CD4-positive, CD25-positive, alpha-beta regulatory T cell (primary cell): Measurements from ENCODE around the gene ELMO1. TPM values are rescaled to one million over a fixed set of nuclear protein-coding genes. Genes with fewer than 3 reads are reported as not detected.
A peak's percentile ranks its signal among the peaks of the same experiment; 100 is the strongest.

ENCODE experiments used
- ATAC-seq, 2 donors: fragments of 150-1000 bp; cut with Tn5 transposase; one replicate each; pipeline ENCODE4 v1.10.0; 2021; ENCODE audit warnings: low read depth in 2 of 2, moderate number of reproducible peaks in 2 of 2, moderate library complexity in 1 of 2
- DNase-seq, 3 donors: peaks; one replicate each; pipeline versions ENCODE4 v3.0.0 to v3.0.0-alpha.2; 2012 to 2022; ENCODE audit warnings: mixed read lengths in 1 of 3
- H3K27ac ChIP-seq: one replicate; pipeline ENCODE4 v1.7.0; 2013; ENCODE audit warnings: mild to moderate bottlenecking, low read length; ENCODE audit not compliant: insufficient read depth, poor library complexity, severe bottlenecking
- H3K27me3 ChIP-seq: one replicate; pipeline ENCODE4 v1.7.0; 2013; ENCODE audit warnings: low read length; ENCODE audit not compliant: control insufficient read depth, insufficient read depth
- H3K36me3 ChIP-seq: one replicate; pipeline ENCODE4 v1.7.0; 2013; ENCODE audit warnings: mild to moderate bottlenecking, low read length, moderate library complexity; ENCODE audit not compliant: control insufficient read depth, insufficient read depth
- H3K4me1 ChIP-seq: 2 replicates; pipeline ENCODE4 v1.7.0; 2013; ENCODE audit warnings: mild to moderate bottlenecking, low read length; ENCODE audit not compliant: insufficient read depth, control insufficient read depth, poor library complexity, severe bottlenecking
- H3K4me3 ChIP-seq: one replicate; pipeline ENCODE4 v1.7.0; 2013; ENCODE audit warnings: low read depth, mild to moderate bottlenecking, low read length, moderate library complexity
- H3K9me3 ChIP-seq, 2 experiments: 1 replicate in 1 of 2; 2 replicates in 1 of 2; pipeline ENCODE4 v1.7.0; 2013; ENCODE audit warnings: low read length in 2 of 2, mild to moderate bottlenecking in 1 of 2, moderate library complexity in 1 of 2; ENCODE audit not compliant: control insufficient read depth in 2 of 2
- H3K27ac Mint-ChIP-seq, 3 donors: one replicate each; pipeline ENCODE4 v1.8.0; 2020 to 2022; ENCODE audit warnings: mild to moderate bottlenecking in 3 of 3, mixed read lengths in 3 of 3, moderate library complexity in 2 of 3
- H3K27me3 Mint-ChIP-seq: one replicate; pipeline ENCODE4 v1.8.0; 2022; ENCODE audit warnings: mild to moderate bottlenecking, mixed read lengths
- H3K36me3 Mint-ChIP-seq: one replicate; pipeline ENCODE4 v1.8.0; 2020; ENCODE audit warnings: mixed read lengths
- H3K4me1 Mint-ChIP-seq, 4 donors: one replicate each; pipeline ENCODE4 v1.8.0; 2020 to 2022; ENCODE audit warnings: mixed read lengths in 4 of 4, mild to moderate bottlenecking in 1 of 4
- H3K4me3 Mint-ChIP-seq, 4 donors: one replicate each; pipeline ENCODE4 v1.8.0; 2020 to 2022; ENCODE audit warnings: mild to moderate bottlenecking in 4 of 4, mixed read lengths in 4 of 4, moderate library complexity in 3 of 4
- H3K9me3 Mint-ChIP-seq, 7 donors: one replicate each; pipeline ENCODE4 v1.8.0; 2020 to 2022; ENCODE audit warnings: mixed read lengths in 7 of 7, mild to moderate bottlenecking in 3 of 7, moderate library complexity in 2 of 7
- polyA plus RNA-seq, 4 donors: library from polyadenylated mRNA; unstranded; fragments of 300-500 nt; fragmentation: Illumina TruSeq; gene quantifications; one replicate each; pipeline ENCODE4 v1.2.3, GENCODE V29; 2021
- total RNA-seq: library from RNA; stranded (reverse); gene quantifications from one replicate; pipeline ENCODE4 v1.2.3, GENCODE V29; 2022

The ELMO1 gene
- total and polyA plus RNA-seq, 5 donors from 2014 or later = 39.5 to 162 (median 53.5) TPM

GRCh38 chr7:37481154-37481553, 32.5 kb upstream of the ELMO1 start:
- no peaks in the 10 kb centered on the region for H3K9me3 ChIP-seq
- H3K27ac ChIP-seq = no peak overlapping the region
- no peak overlapping the region for H3K27ac Mint-ChIP-seq
- H3K36me3 ChIP-seq = no peaks in the 10 kb centered on the region
- DNase-seq = no peak
- H3K27me3 ChIP-seq = peaks cover 14% of the 10 kb centered on the region
- H3K36me3 Mint-ChIP-seq = no peaks in the 10 kb centered on the region
- no peak for ATAC-seq
- H3K4me1 Mint-ChIP-seq = peaks cover 0 to 2% (median 0%) of the 10 kb centered on the region in 4 donors
- no peak overlapping the region for H3K4me3 ChIP-seq
- peaks cover 0 to 3% (median 2%) of the 10 kb centered on the region in 7 donors for H3K9me3 Mint-ChIP-seq
- H3K27me3 Mint-ChIP-seq = peaks cover 58% of the 10 kb centered on the region
- H3K4me3 Mint-ChIP-seq = no peak overlapping the region
- H3K4me1 ChIP-seq = no peaks in the 10 kb centered on the region

- peak overlapping the region in 1 of 3 donors; percentile 40 for H3K27ac Mint-ChIP-seq
- peaks cover 0 to 2% (median 0%) of the 10 kb centered on the region in 4 donors for H3K4me1 Mint-ChIP-seq
- peaks cover 15% of the 10 kb centered on the region for H3K27me3 ChIP-seq
- no peak overlapping the region for H3K4me3 Mint-ChIP-seq
- H3K27me3 Mint-ChIP-seq = peaks cover 59% of the 10 kb centered on the region
- H3K4me1 ChIP-seq = no peaks in the 10 kb centered on the region
- no peaks in the 10 kb centered on the region for H3K36me3 ChIP-seq
- H3K27ac ChIP-seq = no peak overlapping the region
- ATAC-seq = no peak
- H3K9me3 ChIP-seq = no peaks in the 10 kb centered on the region
- H3K4me3 ChIP-seq = no peak overlapping the region
- no peak for DNase-seq
- H3K9me3 Mint-ChIP-seq = peaks cover 0 to 3% (median 2%) of the 10 kb centered on the region in 7 donors
- no peaks in the 10 kb centered on the region for H3K36me3 Mint-ChIP-seq
These were observed 31.7 kb upstream of the ELMO1 start for GRCh38 chr7:37480041-37481031.

- Mint-ChIP-seq H3K27me3 (peaks cover 56% of the 10 kb centered on the region), H3K36me3 (no peaks in the 10 kb centered on the region), H3K27ac (no peak overlapping the region), H3K4me3 (no peak overlapping the region), H3K9me3 (peaks cover 0 to 3% (median 2%) of the 10 kb centered on the region in 7 donors), H3K4me1 (peaks cover 0 to 2% (median 0%) of the 10 kb centered on the region in 4 donors)
- Histone ChIP-seq H3K4me1 (no peaks in the 10 kb centered on the region), H3K36me3 (no peaks in the 10 kb centered on the region), H3K27ac (no peak overlapping the region), H3K27me3 (peaks cover 24% of the 10 kb centered on the region), H3K9me3 (no peaks in the 10 kb centered on the region), H3K4me3 (no peak overlapping the region)
- ATAC-seq (no peak), DNase-seq (no peak)
These were observed 28.3 kb upstream of the ELMO1 start for GRCh38 chr7:37476881-37477450.

- Mint-ChIP-seq H3K27ac (no peak overlapping the region), H3K9me3 (peaks cover 0 to 3% (median 2%) of the 10 kb centered on the region in 7 donors), H3K4me1 (peaks cover 0 to 2% (median 0%) of the 10 kb centered on the region in 4 donors), H3K36me3 (no peaks in the 10 kb centered on the region), H3K4me3 (no peak overlapping the region), H3K27me3 (peaks cover 54% of the 10 kb centered on the region)
- no peaks in the 10 kb centered on the region for H3K36me3 ChIP-seq
- H3K27ac ChIP-seq = no peak overlapping the region
- no peak for ATAC-seq
- H3K9me3 ChIP-seq = no peaks in the 10 kb centered on the region
- no peak overlapping the region for H3K4me3 ChIP-seq
- peaks cover 24% of the 10 kb centered on the region for H3K27me3 ChIP-seq
- no peak for DNase-seq
- no peaks in the 10 kb centered on the region for H3K4me1 ChIP-seq
These were observed 27.8 kb upstream of the ELMO1 start for GRCh38 chr7:37476428-37476827.

GRCh38 chr7:37475646-37476045, 27.0 kb upstream of the ELMO1 start:
- Mint-ChIP-seq H3K4me3 (no peak overlapping the region), H3K27ac (no peak overlapping the region), H3K9me3 (peaks cover 0 to 3% (median 1%) of the 10 kb centered on the region in 7 donors), H3K36me3 (no peaks in the 10 kb centered on the region), H3K27me3 (peaks cover 54% of the 10 kb centered on the region), H3K4me1 (no peaks in the 10 kb centered on the region)
- Histone ChIP-seq H3K9me3 (no peaks in the 10 kb centered on the region), H3K27ac (no peak overlapping the region), H3K27me3 (peaks cover 20% of the 10 kb centered on the region), H3K36me3 (no peaks in the 10 kb centered on the region), H3K4me3 (no peak overlapping the region), H3K4me1 (no peaks in the 10 kb centered on the region)
- ATAC-seq (no peak), DNase-seq (no peak)

- no peak for DNase-seq
- no peak overlapping the region for H3K4me3 ChIP-seq
- no peaks in the 10 kb centered on the region for H3K36me3 ChIP-seq
- Mint-ChIP-seq H3K4me1 (no peaks in the 10 kb centered on the region), H3K27me3 (peaks cover 37% of the 10 kb centered on the region), H3K27ac (no peak overlapping the region), H3K9me3 (peaks cover 0 to 4% (median 0%) of the 10 kb centered on the region in 7 donors), H3K36me3 (no peaks in the 10 kb centered on the region), H3K4me3 (no peak overlapping the region)
- no peak for ATAC-seq
- peaks cover 11% of the 10 kb centered on the region for H3K27me3 ChIP-seq
- H3K27ac ChIP-seq = no peak overlapping the region
- H3K9me3 ChIP-seq = no peaks in the 10 kb centered on the region
- H3K4me1 ChIP-seq = no peaks in the 10 kb centered on the region
These were observed 23.0 kb upstream of the ELMO1 start for GRCh38 chr7:37471619-37472018.

GRCh38 chr7:37467002-37467401, 18.3 kb upstream of the ELMO1 start:
- H3K4me1 ChIP-seq = no peaks in the 10 kb centered on the region
- H3K27me3 ChIP-seq = peaks cover 5% of the 10 kb centered on the region
- Mint-ChIP-seq H3K9me3 (peaks cover 0 to 5% (median 0%) of the 10 kb centered on the region in 7 donors), H3K4me1 (peaks cover 0 to 4% (median 0%) of the 10 kb centered on the region in 4 donors), H3K4me3 (no peak overlapping the region), H3K27me3 (peaks cover 48% of the 10 kb centered on the region), H3K27ac (no peak overlapping the region), H3K36me3 (peaks cover 4% of the 10 kb centered on the region)
- ATAC-seq (no peak), DNase-seq (no peak)
- H3K9me3 ChIP-seq = no peaks in the 10 kb centered on the region
- H3K27ac ChIP-seq = no peak overlapping the region
- no peaks in the 10 kb centered on the region for H3K36me3 ChIP-seq
- no peak overlapping the region for H3K4me3 ChIP-seq
